HepG2 (cell line): ENCODE data around the gene TTN. TPM values are rescaled to one million over a fixed set of nuclear protein-coding genes. Genes with fewer than 3 reads are reported as not detected.

Experiments
- BCL6 ChIP-seq: IDR thresholded peaks from 2 replicates; pipeline ENCODE4 v1.6.1; 2016; ENCODE audit warnings: missing genetic modification reagents, missing compliant biosample characterization
- FOXA1 ChIP-seq, 2 experiments: fragments of 450-650 bp in 1 of 2; sonication (generic) in 1 of 2; formaldehyde crosslinking in 1 of 2; IDR thresholded peaks; 2 replicates each; pipeline versions ENCODE4 v1.4.0 to v1.6.1; 2016 to 2020; ENCODE audit warnings: missing genetic modification reagents in 1 of 2
- HMGXB3 ChIP-seq: sonication (generic); formaldehyde crosslinking; IDR thresholded peaks from 2 replicates; pipeline ENCODE4 v1.4.0; 2020; ENCODE audit warnings: missing genetic modification reagents, borderline replicate concordance
- HNRNPLL ChIP-seq: fragments of 200-400 bp; formaldehyde crosslinking; IDR thresholded peaks from 2 replicates; pipeline ENCODE4 v1.6.1; 2017; ENCODE audit warnings: mild to moderate bottlenecking, low read depth, low read length; ENCODE audit not compliant: poor library complexity, severe bottlenecking
- MYNN ChIP-seq: sonication (generic); formaldehyde crosslinking; IDR thresholded peaks from 2 replicates; pipeline ENCODE4 v1.4.0; 2020; ENCODE audit warnings: mild to moderate bottlenecking, low read depth, missing genetic modification reagents
- NFIB ChIP-seq: sonication (generic); formaldehyde crosslinking; IDR thresholded peaks from 2 replicates; pipeline ENCODE4 v1.9.0; 2021; ENCODE audit warnings: missing genetic modification reagents, mild to moderate bottlenecking, borderline replicate concordance
- NR3C1 ChIP-seq: sonication (generic); formaldehyde crosslinking; IDR thresholded peaks from 2 replicates; pipeline ENCODE4 v1.4.0; 2020; ENCODE audit warnings: missing genetic modification reagents
- ZMAT5 ChIP-seq: sonication (generic); formaldehyde crosslinking; IDR thresholded peaks from 2 replicates; pipeline ENCODE4 v1.5.0; 2020; ENCODE audit warnings: mild to moderate bottlenecking, low read depth, missing genetic modification reagents, borderline replicate concordance
- ZNF142 ChIP-seq: sonication (generic); formaldehyde crosslinking; IDR thresholded peaks from 2 replicates; pipeline ENCODE4 v1.4.0; 2020; ENCODE audit warnings: missing genetic modification reagents
- ZNF17 ChIP-seq: sonication (generic); formaldehyde crosslinking; IDR thresholded peaks from 2 replicates; pipeline ENCODE4 v1.5.0; 2020; ENCODE audit warnings: mild to moderate bottlenecking, missing genetic modification reagents
- ZNF18 ChIP-seq: sonication (generic); formaldehyde crosslinking; IDR thresholded peaks from 2 replicates; pipeline ENCODE4 v1.8.0; 2022; ENCODE audit warnings: mild to moderate bottlenecking, missing genetic modification reagents; ENCODE audit not compliant: insufficient replicate concordance
- ZNF3 ChIP-seq: IDR thresholded peaks from 2 replicates; pipeline ENCODE4 v1.7.0; 2017; ENCODE audit warnings: inconsistent platforms
- ZNF550 ChIP-seq: sonication (generic); formaldehyde crosslinking; IDR thresholded peaks from 2 replicates; pipeline ENCODE4 v1.4.0; 2020; ENCODE audit warnings: mild to moderate bottlenecking, missing genetic modification reagents, borderline replicate concordance
- ZNF703 ChIP-seq: sonication (generic); formaldehyde crosslinking; IDR thresholded peaks from 2 replicates; pipeline ENCODE4 v1.5.1; 2020; ENCODE audit warnings: missing genetic modification reagents, mild to moderate bottlenecking, moderate library complexity, borderline replicate concordance
- polyA plus RNA-seq, 8 experiments: library from polyadenylated mRNA; depleted of rRNA in 3 of 8; stranded (reverse) in 7 of 8; unstranded in 1 of 8; fragments of >200 nt; fragmentation: Illumina TruSeq in 4 of 8; extraction: Trizol in 4 of 8; gene quantifications; 2 replicates each; pipeline versions ENCODE4 v1.2.1 to v1.2.3, GENCODE V29; 2011 to 2016; ENCODE audit warnings: low read depth in 4 of 8, missing spikeins in 1 of 8, mixed read lengths in 1 of 8; ENCODE audit not compliant: insufficient read depth in 1 of 8
- total RNA-seq, 5 experiments: library from RNA; depleted of rRNA; stranded (reverse); fragments of >200 nt; fragmentation: Illumina TruSeq; extraction: Trizol; gene quantifications; 2 replicates each; pipeline ENCODE4 v1.2.3, GENCODE V29; 2016; ENCODE audit warnings: low read depth in 1 of 5

The TTN gene
- total and polyA plus RNA-seq, 2 of the 13 experiments (the other 11 are each of a cell fraction or from before 2014, with no cell fraction given) = under 0.01 TPM

- TF ChIP-seq ZNF142 (CRISPR knock-in tag) = peak; percentile 86
- TF ChIP-seq ZNF3 (CRISPR knock-in tag) = no peak
- TF ChIP-seq ZNF17 = no peak
- peak; percentile 88 for TF ChIP-seq HNRNPLL
- no peak for TF ChIP-seq MYNN (CRISPR knock-in tag)
- TF ChIP-seq ZNF550 = no peak
- TF ChIP-seq NFIB = no peak
- TF ChIP-seq ZNF18 = no peak
- TF ChIP-seq HMGXB3 (CRISPR knock-in tag) = no peak
- no peak for TF ChIP-seq FOXA1 (IDR thresholded peaks at IDR 0.05)
- TF ChIP-seq FOXA1 (CRISPR knock-in tag; IDR thresholded peaks at IDR 0.05) = no peak
- TF ChIP-seq ZNF703 = no peak; the same call in 1 of the 2 replicates
- no peak for TF ChIP-seq NR3C1 (CRISPR knock-in tag)
- peak; percentile 37 for TF ChIP-seq BCL6 (CRISPR knock-in tag)
- no peak for TF ChIP-seq ZMAT5 (CRISPR knock-in tag)
Measured at GRCh38 chr2:178480227-178481181, 326.7 kb downstream of the TTN start, which contains the start of gene PLEKHA3 (continued).
